Right atrium auricular region (tissue), 2 donors: Measurements from ENCODE around the gene PREPL. TPM values are rescaled to one million over a fixed set of nuclear protein-coding genes. Genes with fewer than 3 reads are reported as not detected.
A peak's percentile ranks its signal among the peaks of the same experiment; 100 is the strongest.
"Not testable (repeated sequence)": the region's sequence is repeated elsewhere in the genome, so short reads cannot be mapped to it uniquely, and the experiment has no call there.

Experiments
- DNase-seq: peaks from one replicate; pipeline ENCODE4 v3.0.0-alpha.2; 2019; ENCODE audit warnings: low spot score
- H3K27ac ChIP-seq, 2 donors: fragments of 200-600 bp; sonication (generic); 1 replicate in 1 of 2; 2 replicates in 1 of 2; pipeline ENCODE4 v1.5.1; 2016 to 2019
- H3K27me3 ChIP-seq, 2 donors: fragments of 200-600 bp; sonication (generic); one replicate each; pipeline versions ENCODE4 v1.5.1 to v1.6.0; 2017 to 2019
- H3K36me3 ChIP-seq: fragments of 200-600 bp; sonication (generic); one replicate; pipeline ENCODE4 v1.5.1; 2016
- H3K4me1 ChIP-seq, 2 donors: fragments of 200-600 bp; sonication (generic); one replicate each; pipeline versions ENCODE4 v1.5.1 to v1.6.0; 2017 to 2019
- H3K4me3 ChIP-seq, 2 donors: fragments of 200-600 bp; sonication (generic); 1 replicate in 1 of 2; 2 replicates in 1 of 2; pipeline ENCODE4 v1.5.1; 2017 to 2019; ENCODE audit warnings: mild to moderate bottlenecking in 1 of 2, moderate library complexity in 1 of 2
- H3K9me3 ChIP-seq, 2 donors: fragments of 200-600 bp; sonication (generic); one replicate each; pipeline ENCODE4 v1.5.1; 2019
- total RNA-seq, 2 donors: library from RNA; depleted of rRNA; stranded (reverse); fragments of >200 nt; gene quantifications; one replicate each; pipeline ENCODE4 v1.1.0, GENCODE V29; 2016
- TF ChIP-seq, protein P1 (sequence below), 2 donors: fragments of 200-600 bp; sonication (generic); IDR thresholded peaks; one replicate each; pipeline ENCODE4 v1.5.1; 2019; ENCODE audit warnings: antibody characterized with exemption in 2 of 2

Gene PREPL
- total RNA-seq, 2 donors from 2014 or later = 71.5 to 98.5 TPM

DNA sequence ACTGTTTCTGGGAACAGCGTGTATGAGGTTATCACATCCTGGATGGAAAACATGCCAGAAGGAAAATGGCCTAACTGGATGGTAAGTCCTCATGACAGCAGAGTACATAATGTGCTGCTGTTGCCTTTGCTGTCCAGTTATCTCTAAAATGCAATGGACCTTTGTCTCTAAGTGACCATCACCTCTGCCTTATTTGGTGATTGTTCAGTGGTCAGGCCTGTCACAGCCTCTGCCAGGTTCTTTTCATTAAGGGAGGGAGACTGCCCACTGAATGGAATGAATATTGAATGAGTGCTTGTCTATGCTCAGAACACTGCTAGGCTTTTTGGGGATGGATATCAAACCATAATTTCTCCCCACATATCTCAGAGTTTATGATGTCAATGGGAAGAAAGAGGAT, 57.0 kb downstream of the PREPL start:
- Histone ChIP-seq H3K27me3 (no peaks in the 10 kb centered on the region), H3K4me1 (peaks cover 0 to 5% of the 10 kb centered on the region in 2 donors), H3K27ac (peak overlapping the region in 1 of 2 donors; percentile 33), H3K4me3 (no peak overlapping the region), H3K9me3 (peaks cover 0 to 6% of the 10 kb centered on the region in 2 donors), H3K36me3 (no peaks in the 10 kb centered on the region)
- no peak for DNase-seq
- TF ChIP-seq, protein P1, sequence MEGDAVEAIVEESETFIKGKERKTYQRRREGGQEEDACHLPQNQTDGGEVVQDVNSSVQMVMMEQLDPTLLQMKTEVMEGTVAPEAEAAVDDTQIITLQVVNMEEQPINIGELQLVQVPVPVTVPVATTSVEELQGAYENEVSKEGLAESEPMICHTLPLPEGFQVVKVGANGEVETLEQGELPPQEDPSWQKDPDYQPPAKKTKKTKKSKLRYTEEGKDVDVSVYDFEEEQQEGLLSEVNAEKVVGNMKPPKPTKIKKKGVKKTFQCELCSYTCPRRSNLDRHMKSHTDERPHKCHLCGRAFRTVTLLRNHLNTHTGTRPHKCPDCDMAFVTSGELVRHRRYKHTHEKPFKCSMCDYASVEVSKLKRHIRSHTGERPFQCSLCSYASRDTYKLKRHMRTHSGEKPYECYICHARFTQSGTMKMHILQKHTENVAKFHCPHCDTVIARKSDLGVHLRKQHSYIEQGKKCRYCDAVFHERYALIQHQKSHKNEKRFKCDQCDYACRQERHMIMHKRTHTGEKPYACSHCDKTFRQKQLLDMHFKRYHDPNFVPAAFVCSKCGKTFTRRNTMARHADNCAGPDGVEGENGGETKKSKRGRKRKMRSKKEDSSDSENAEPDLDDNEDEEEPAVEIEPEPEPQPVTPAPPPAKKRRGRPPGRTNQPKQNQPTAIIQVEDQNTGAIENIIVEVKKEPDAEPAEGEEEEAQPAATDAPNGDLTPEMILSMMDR (IDR thresholded peaks at IDR 0.05) = no peak

DNA sequence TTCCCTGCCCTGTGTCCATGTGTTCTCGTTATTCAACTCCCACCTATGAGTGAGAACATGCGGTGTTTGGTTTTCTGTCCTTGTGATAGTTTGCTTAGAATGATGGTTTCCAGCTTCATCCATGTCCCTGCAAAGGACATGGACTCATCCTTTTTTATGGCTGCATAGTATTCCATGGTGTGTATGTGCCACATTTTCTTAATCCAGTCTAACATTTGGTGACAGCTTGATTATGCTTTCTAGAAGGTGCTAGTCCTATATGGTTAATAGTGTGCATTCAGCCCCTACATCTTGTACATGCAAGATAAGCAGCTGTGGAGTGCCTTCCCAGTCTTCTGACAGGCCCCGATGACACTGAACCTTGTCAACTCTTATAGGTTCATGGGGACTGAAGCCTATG, 57.5 kb downstream of the PREPL start:
- H3K9me3 ChIP-seq, H3K36me3 ChIP-seq, H3K4me1 ChIP-seq, H3K27me3 ChIP-seq, H3K4me3 ChIP-seq, DNase-seq: not testable (repeated sequence)
- H3K27ac ChIP-seq = peak overlapping the region in 1 of 2 donors; percentile 33

DNA sequence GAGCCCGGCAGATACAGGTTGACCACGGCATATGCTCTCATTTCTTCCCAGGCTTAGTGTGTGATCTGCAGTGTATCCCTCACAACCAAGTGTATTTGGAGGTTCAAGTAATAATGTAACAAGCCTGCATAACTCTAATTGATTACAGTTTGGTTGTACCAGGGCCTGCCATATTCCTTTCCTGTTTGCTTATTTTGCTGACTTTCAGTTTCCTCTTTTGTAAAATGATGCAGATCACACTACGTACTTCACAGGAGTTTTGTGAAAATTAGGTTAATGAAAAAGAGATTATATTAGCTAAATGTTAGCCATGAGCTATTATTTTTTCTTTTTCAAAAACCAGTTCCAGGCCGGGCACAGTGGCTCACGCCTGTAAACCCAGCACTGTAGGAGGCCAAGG, 60.2 kb downstream of the PREPL start:
- peaks cover 0 to 5% of the 10 kb centered on the region in 2 donors for H3K4me1 ChIP-seq
- no peak overlapping the region for H3K4me3 ChIP-seq
- no peak overlapping the region for H3K27ac ChIP-seq
- DNase-seq = no peak
- no peaks in the 10 kb centered on the region for H3K9me3 ChIP-seq
- H3K27me3 ChIP-seq = no peaks in the 10 kb centered on the region
- H3K36me3 ChIP-seq = no peaks in the 10 kb centered on the region
- TF ChIP-seq, protein P1 (IDR thresholded peaks at IDR 0.05) = no peak

DNA sequence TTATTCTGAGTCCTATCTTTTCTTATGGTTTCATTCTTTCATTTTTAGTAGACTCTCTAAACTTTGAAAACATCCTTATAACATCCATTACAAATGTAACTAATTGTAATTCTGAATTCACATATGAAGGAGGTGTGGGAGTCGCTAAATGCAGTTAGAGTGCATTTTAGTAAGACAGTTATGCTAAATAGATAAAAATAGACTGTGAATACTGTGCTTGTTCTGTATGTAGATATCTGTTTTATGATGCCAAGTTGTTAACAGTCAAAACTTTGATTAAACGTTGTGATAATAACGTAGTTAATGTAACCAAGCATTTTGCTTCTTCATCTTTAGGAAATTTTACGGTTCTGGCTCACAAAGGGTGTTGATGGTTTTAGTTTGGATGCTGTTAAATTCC, 61.7 kb downstream of the PREPL start:
- H3K36me3 ChIP-seq = no peaks in the 10 kb centered on the region
- DNase-seq = no peak
- peaks cover 0 to 5% of the 10 kb centered on the region in 2 donors for H3K4me1 ChIP-seq
- no peak overlapping the region for H3K4me3 ChIP-seq
- H3K27ac ChIP-seq = no peak overlapping the region
- TF ChIP-seq, protein P1 (IDR thresholded peaks at IDR 0.05) = no peak
- H3K27me3 ChIP-seq = no peaks in the 10 kb centered on the region
- no peaks in the 10 kb centered on the region for H3K9me3 ChIP-seq

DNA sequence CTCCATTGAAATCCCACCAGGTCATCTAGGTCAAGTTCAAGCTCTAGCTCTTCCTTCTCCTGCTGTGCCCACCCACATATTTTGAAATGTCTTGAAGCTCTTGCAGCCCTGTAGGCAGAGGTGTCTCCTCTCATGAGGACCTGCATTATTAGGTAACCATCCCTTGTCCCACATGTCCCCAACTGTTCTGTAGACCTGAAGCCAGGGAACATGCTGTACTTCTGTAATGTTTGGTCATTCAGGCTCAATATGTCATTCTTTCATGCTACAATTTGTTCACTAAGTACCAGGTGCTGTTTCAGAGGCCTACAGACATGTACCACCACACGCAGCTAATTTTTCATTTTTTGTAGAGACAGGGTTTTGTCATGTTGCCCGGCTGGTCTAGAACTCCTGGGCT, 63.9 kb downstream of the PREPL start:
- no peaks in the 10 kb centered on the region for H3K9me3 ChIP-seq
- no peaks in the 10 kb centered on the region for H3K36me3 ChIP-seq
- TF ChIP-seq, protein P1 (IDR thresholded peaks at IDR 0.05) = no peak
- no peak overlapping the region for H3K4me3 ChIP-seq
- no peak for DNase-seq
- H3K27ac ChIP-seq = no peak overlapping the region
- no peaks in the 10 kb centered on the region for H3K27me3 ChIP-seq
- H3K4me1 ChIP-seq = no peaks in the 10 kb centered on the region

DNA sequence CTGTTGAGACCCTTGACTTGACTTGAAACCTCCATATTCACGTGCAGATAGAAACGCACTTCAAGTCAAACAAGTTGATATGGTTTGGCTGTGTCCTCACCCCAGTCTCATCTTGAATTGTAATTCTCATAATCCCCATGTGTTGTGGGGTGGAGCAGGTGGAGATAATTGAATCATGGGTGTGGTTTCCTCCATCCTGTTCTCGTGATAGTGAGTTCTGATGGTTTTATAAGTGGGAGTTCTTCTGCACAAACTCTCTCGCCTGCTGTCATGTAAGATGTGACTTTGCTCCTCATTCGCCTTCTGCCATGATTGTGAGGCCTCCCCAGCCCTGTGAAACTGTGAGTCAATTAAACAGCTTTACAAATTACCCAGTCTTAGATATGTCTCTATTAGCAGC, 64.6 kb downstream of the PREPL start:
- TF ChIP-seq, protein P1 (IDR thresholded peaks at IDR 0.05) = no peak
- Histone ChIP-seq H3K4me1 (no peaks in the 10 kb centered on the region), H3K9me3 (no peaks in the 10 kb centered on the region), H3K27me3 (no peaks in the 10 kb centered on the region), H3K36me3 (no peaks in the 10 kb centered on the region), H3K27ac (no peak overlapping the region), H3K4me3 (no peak overlapping the region)
- no peak for DNase-seq
